A549 (cell line): Measurements from ENCODE around the gene CACNA1C. TPM values are rescaled to one million over a fixed set of nuclear protein-coding genes. Genes with fewer than 3 reads are reported as not detected.

Experiments
- ATAC-seq, 2 experiments: fragments of 200-7000 bp in 1 of 2; fragments of >200 bp in 1 of 2; cut with Nextera tagmentation in 1 of 2; cut with Tn5 transposase in 1 of 2; 3 replicates each; pipeline versions ENCODE4 v1.8.0 to v1.9.1; 2018 to 2020; ENCODE audit warnings: mild to moderate bottlenecking in 1 of 2, moderate library complexity in 1 of 2
- CTCF ChIA-PET: fragments of 300-600 bp; sonication (Branson Sonifier 250); formaldehyde crosslinking; extraction: SDS; loops from one replicate; lab custom pipeline; 2021; ENCODE audit warnings: antibody characterized with exemption, inconsistent platforms; lab: Yijun Ruan, JAX
- POLR2A ChIA-PET: fragments of 350-600 bp; formaldehyde crosslinking; extraction: SDS; loops from one replicate; lab custom pipeline; 2021; ENCODE audit warnings: antibody characterized with exemption, inconsistent platforms; lab: Yijun Ruan, JAX
- DNase-seq, 2 experiments: peaks; one replicate each; pipeline versions ENCODE4 v3.0.0 to v3.0.0-alpha.2; 2011 to 2016; ENCODE audit warnings: low read depth in 1 of 2, low spot score in 1 of 2
- FAIRE-seq: peaks from 2 replicates; lab custom pipeline; 2011; peaks lifted over from hg19 to GRCh38; lab: Jason Lieb, UNC
- H3K27ac ChIP-seq, 2 experiments: fragments of >200 bp; sonication (Bioruptor Twin); formaldehyde crosslinking; 3 replicates each; pipeline ENCODE4 v1.5.1; 2016 to 2017
- H3K4me1 ChIP-seq: fragments of >200 bp; sonication (Bioruptor Twin); formaldehyde crosslinking; 3 replicates; pipeline ENCODE4 v1.6.1; 2016
- H3K4me2 ChIP-seq: fragments of >200 bp; sonication (Bioruptor Twin); formaldehyde crosslinking; 3 replicates; pipeline ENCODE4 v1.6.1; 2016
- H3K4me3 ChIP-seq: fragments of >200 bp; sonication (Bioruptor Twin); formaldehyde crosslinking; 3 replicates; pipeline ENCODE4 v1.5.1; 2016
- H3K9me3 ChIP-seq: fragments of >200 bp; sonication (Bioruptor Twin); formaldehyde crosslinking; 3 replicates; pipeline ENCODE4 v1.6.1; 2016
- ATOH8 ChIP-seq: fragments of 250-450 bp; sonication (Bioruptor Pico); IDR thresholded peaks from 2 replicates; pipeline ENCODE4 v1.5.0; 2020; ENCODE audit warnings: low read depth, mild to moderate bottlenecking, moderate library complexity
- BHLHE40 ChIP-seq: IDR thresholded peaks from 2 replicates; pipeline ENCODE4 v1.6.1; 2012; ENCODE audit warnings: low read depth, low read length, inconsistent platforms
- CEBPB ChIP-seq, 2 experiments: fragments of >200 bp in 1 of 2; sonication (Bioruptor Twin) in 1 of 2; formaldehyde crosslinking in 1 of 2; IDR thresholded peaks; 2 replicates each; pipeline ENCODE4 v1.6.1; 2012 to 2016
- EHF ChIP-seq: fragments of 250-450 bp; sonication (Bioruptor Pico); IDR thresholded peaks from 2 replicates; pipeline ENCODE4 v1.5.0; 2020; ENCODE audit warnings: mild to moderate bottlenecking
- EHMT2 ChIP-seq: fragments of 200-600 bp; sonication (generic); IDR thresholded peaks from 2 replicates; pipeline ENCODE4 v1.6.1; 2016; ENCODE audit warnings: antibody characterized with exemption, low read depth, mild to moderate bottlenecking, moderate library complexity
- EP300 ChIP-seq, 2 experiments: fragments of >200 bp; sonication (Bioruptor Twin); formaldehyde crosslinking; IDR thresholded peaks; 2 replicates in 1 of 2; 3 replicates in 1 of 2; pipeline ENCODE4 v1.6.1; 2016 to 2017
- ESRRA ChIP-seq: fragments of 150-350 bp; IDR thresholded peaks from 2 replicates; pipeline ENCODE4 v1.6.1; 2014; ENCODE audit warnings: mild to moderate bottlenecking, low read length, borderline replicate concordance
- FOSB ChIP-seq: fragments of 250-450 bp; sonication (Bioruptor Pico); IDR thresholded peaks from 2 replicates; pipeline ENCODE4 v1.5.0; 2020; ENCODE audit warnings: mild to moderate bottlenecking, moderate library complexity
- HMGXB4 ChIP-seq: fragments of 250-450 bp; sonication (Bioruptor Pico); IDR thresholded peaks from 2 replicates; pipeline ENCODE4 v1.5.0; 2021; ENCODE audit warnings: mild to moderate bottlenecking, moderate library complexity, borderline replicate concordance
- HOXA7 ChIP-seq: fragments of 250-450 bp; sonication (Bioruptor Pico); IDR thresholded peaks from 2 replicates; pipeline ENCODE4 v1.5.0; 2020; ENCODE audit warnings: mild to moderate bottlenecking, moderate library complexity
- HOXB13 ChIP-seq: fragments of 250-450 bp; sonication (Bioruptor Pico); IDR thresholded peaks from 2 replicates; pipeline ENCODE4 v1.5.0; 2020; ENCODE audit warnings: low read depth, mild to moderate bottlenecking, moderate library complexity
- JUN ChIP-seq, 2 experiments: fragments of >200 bp; sonication (Bioruptor Twin); formaldehyde crosslinking; IDR thresholded peaks; 2 replicates in 1 of 2; 3 replicates in 1 of 2; pipeline ENCODE4 v1.6.1; 2016 to 2017
- JUNB ChIP-seq: fragments of >200 bp; sonication (Bioruptor Twin); formaldehyde crosslinking; IDR thresholded peaks from 2 replicates; pipeline ENCODE4 v1.6.1; 2016
- KDM5A ChIP-seq: fragments of 200-600 bp; sonication (generic); IDR thresholded peaks from 2 replicates; pipeline ENCODE4 v1.6.1; 2016; ENCODE audit warnings: antibody characterized with exemption, mild to moderate bottlenecking
- MAFK ChIP-seq: fragments of 450-650 bp; IDR thresholded peaks from 2 replicates; pipeline ENCODE4 v1.6.1; 2014; ENCODE audit not compliant: partially characterized antibody
- MAX ChIP-seq: IDR thresholded peaks from 2 replicates; pipeline ENCODE4 v1.6.1; 2012
- MAZ ChIP-seq: fragments of 150-350 bp; IDR thresholded peaks from 2 replicates; pipeline ENCODE4 v1.6.1; 2014; ENCODE audit warnings: antibody characterized with exemption, low read depth, low read length, borderline replicate concordance
- MYC ChIP-seq: IDR thresholded peaks from 2 replicates; pipeline ENCODE4 v1.6.1; 2012; ENCODE audit warnings: mild to moderate bottlenecking, inconsistent platforms, low read length, improper control_type of control experiment, borderline replicate concordance
- POLR2A ChIP-seq: IDR thresholded peaks from 2 replicates; pipeline ENCODE4 v1.6.1; 2012; ENCODE audit warnings: mild to moderate bottlenecking, low read length
- RARB ChIP-seq: fragments of 250-450 bp; sonication (Bioruptor Pico); IDR thresholded peaks from 2 replicates; pipeline ENCODE4 v1.8.0; 2021; ENCODE audit warnings: mild to moderate bottlenecking, moderate library complexity
- REST ChIP-seq: fragments of 200-600 bp; sonication (generic); IDR thresholded peaks from 2 replicates; pipeline ENCODE4 v1.6.1; 2016; ENCODE audit warnings: antibody characterized with exemption, mild to moderate bottlenecking, moderate library complexity
- RFX5 ChIP-seq: fragments of 450-650 bp; IDR thresholded peaks from 2 replicates; pipeline ENCODE4 v1.7.1; 2014; ENCODE audit warnings: antibody characterized with exemption, mild to moderate bottlenecking, moderate library complexity
- RNF2 ChIP-seq: fragments of 200-600 bp; sonication (generic); IDR thresholded peaks from 2 replicates; pipeline ENCODE4 v1.6.1; 2016; ENCODE audit warnings: low read depth, mild to moderate bottlenecking, antibody characterized with exemption, moderate library complexity, borderline replicate concordance
- USF2 ChIP-seq: fragments of 450-650 bp; IDR thresholded peaks from 2 replicates; pipeline ENCODE4 v1.6.1; 2014; ENCODE audit warnings: antibody characterized with exemption
- WGBS: methylation state at CpG from one replicate; pipeline ENCODE4 v1.1.6; 2017; ENCODE audit errors: missing lambda C conversion rate; 5-methylcytosine and 5-hydroxymethylcytosine counted together
- polyA plus RNA-seq, 4 experiments: library from polyadenylated mRNA; depleted of rRNA in 3 of 4; stranded (reverse); fragments of >200 nt; fragmentation: RNase III in 1 of 4; extraction: RNeasy Plus Mini Kit Qiagen cat#74134 plus additional on column Dnase treatment in 1 of 4; gene quantifications; 2 replicates in 3 of 4; 3 replicates in 1 of 4; pipeline ENCODE4 v1.2.3, GENCODE V29; 2011 to 2017

Gene CACNA1C
- polyA plus RNA-seq, 2 of the 4 experiments (the other 2 are of a cell fraction): not detected

GRCh38 chr12:2363836-2364609 lies 311.2 kb downstream of the CACNA1C start:
- CTCF ChIA-PET: interaction anchor here (2.6 kb wide), 1 partner anchor 32 kb away, joined by 9 read pairs; no protein-coding TSS in a partner anchor
- Histone ChIP-seq H3K4me3 (no peak overlapping the region), H3K27ac (no peak overlapping the region), H3K4me1 (no peaks in the 10 kb centered on the region), H3K9me3 (peaks cover 5% of the 10 kb centered on the region; the same call in 1 of the 3 replicates), H3K4me2 (no peak overlapping the region)
- TF ChIP-seq MAFK (no peak), JUN (IDR thresholded peaks at IDR 0.05) (no peak), HOXB13 (no peak), ESRRA (no peak), JUNB (no peak), EP300 (IDR thresholded peaks at IDR 0.05) (no peak), HMGXB4 (no peak), FOSB (no peak), CEBPB (IDR thresholded peaks at IDR 0.05) (no peak), RNF2 (no peak), KDM5A (no peak), EHMT2 (no peak)
- DNase-seq (no peak), FAIRE-seq (no peak), ATAC-seq (no peak)
- POLR2A ChIA-PET: no interaction called here
- 33% methylated on average over 11 of the region's 11 CpGs for WGBS

- DNase-seq (no peak), ATAC-seq (no peak), FAIRE-seq (no peak)
- no peak for TF ChIP-seq MAFK
- TF ChIP-seq USF2: no peak
- no peak for TF ChIP-seq RARB (CRISPR knock-in tag)
- no peak for TF ChIP-seq RFX5
- TF ChIP-seq EHF (CRISPR knock-in tag): no peak
- Histone ChIP-seq H3K4me2 (no peak overlapping the region), H3K9me3 (peaks cover 5% of the 10 kb centered on the region; the same call in 1 of the 3 replicates), H3K4me1 (no peaks in the 10 kb centered on the region), H3K27ac (no peak overlapping the region), H3K4me3 (no peak overlapping the region)
- ChIA-PET POLR2A (no interaction called here), CTCF (no interaction called here)
- 46% methylated on average over 9 of the region's 9 CpGs for WGBS
These were observed 311.9 kb downstream of the CACNA1C start for GRCh38 chr12:2364631-2365051.

GRCh38 chr12:2366711-2367110 lies 313.9 kb downstream of the CACNA1C start:
- no peak overlapping the region for H3K4me2 ChIP-seq
- FAIRE-seq (no peak), DNase-seq (no peak), ATAC-seq (no peak)
- H3K4me1 ChIP-seq: no peaks in the 10 kb centered on the region
- no peak overlapping the region for H3K27ac ChIP-seq
- CTCF ChIA-PET: no interaction called here
- WGBS: 22% methylated on average over 3 of the region's 3 CpGs
- H3K9me3 ChIP-seq: peaks cover 5% of the 10 kb centered on the region; the same call in 1 of the 3 replicates
- no peak overlapping the region for H3K4me3 ChIP-seq
- POLR2A ChIA-PET: no interaction called here
- TF ChIP-seq ESRRA: no peak
- TF ChIP-seq MYC: no peak
- no peak for TF ChIP-seq EHF (CRISPR knock-in tag)
- TF ChIP-seq MAFK: no peak
- no peak for TF ChIP-seq ATOH8
- TF ChIP-seq MAX: no peak
- TF ChIP-seq POLR2A: no peak
- TF ChIP-seq REST: no peak
- TF ChIP-seq BHLHE40: no peak
- no peak for TF ChIP-seq USF2
- no peak for TF ChIP-seq MAZ
- no peak for TF ChIP-seq HOXA7 (CRISPR knock-in tag)
- TF ChIP-seq, all 56 proteins: peak for 0
